ENCODE data around the gene ARID1B. TPM values are rescaled to one million over a fixed set of nuclear protein-coding genes. Genes with fewer than 3 reads are reported as not detected.

Gene ARID1B
- total RNA-seq, 2 donors from 2014 or later, result 65.1 to 99.4 TPM

- H3K4me3 ChIP-seq, result no peak overlapping the region
- intact Hi-C loops (cut with DNase I), result no loop called here
- TF ChIP-seq CTCF (IDR thresholded peaks at IDR 0.05), result no peak
- TF ChIP-seq POLR2A (IDR thresholded peaks at IDR 0.05), result no peak
- no peak for TF ChIP-seq POLR2AphosphoS5 (IDR thresholded peaks at IDR 0.05)
- no peaks in the 10 kb centered on the region for H3K27me3 ChIP-seq (replicated peaks; ENCODE audit: insufficient read depth)
- no peaks in the 10 kb centered on the region for H3K36me3 ChIP-seq
- 79% methylated on average over 3 of the region's 3 CpGs for WGBS
- DNase-seq (ENCODE audit: low spot score), result no peak
- H3K4me1 ChIP-seq (replicated peaks), result no peaks in the 10 kb centered on the region
- no peaks in the 10 kb centered on the region for H3K9me3 ChIP-seq
- H3K27ac ChIP-seq, result no peak overlapping the region
Observed at GRCh38 chr6:157155804-157156203, 378.6 kb downstream of the ARID1B start.

GRCh38 chr6:157157258-157157657, 380.1 kb downstream of the ARID1B start:
- no peaks in the 10 kb centered on the region for H3K36me3 ChIP-seq
- no peak for DNase-seq (ENCODE audit: low spot score)
- H3K27ac ChIP-seq, result no peak overlapping the region
- intact Hi-C loops (cut with DNase I), result no loop called here
- no peaks in the 10 kb centered on the region for H3K27me3 ChIP-seq (replicated peaks; ENCODE audit: insufficient read depth)
- H3K4me1 ChIP-seq (replicated peaks), result no peaks in the 10 kb centered on the region
- WGBS, result 93% methylated on average over 9 of the region's 9 CpGs
- no peak for TF ChIP-seq POLR2A (IDR thresholded peaks at IDR 0.05)
- TF ChIP-seq POLR2AphosphoS5 (IDR thresholded peaks at IDR 0.05), result no peak
- no peak for TF ChIP-seq CTCF (IDR thresholded peaks at IDR 0.05)
- H3K4me3 ChIP-seq, result no peak overlapping the region
- no peaks in the 10 kb centered on the region for H3K9me3 ChIP-seq

GRCh38 chr6:157158456-157158855, 381.3 kb downstream of the ARID1B start:
- Histone ChIP-seq H3K36me3 (no peaks in the 10 kb centered on the region), H3K27me3 (replicated peaks; ENCODE audit: insufficient read depth) (no peaks in the 10 kb centered on the region), H3K27ac (no peak overlapping the region), H3K9me3 (no peaks in the 10 kb centered on the region), H3K4me3 (no peak overlapping the region), H3K4me1 (replicated peaks) (no peaks in the 10 kb centered on the region)
- 89% methylated on average over 4 of the region's 4 CpGs for WGBS
- intact Hi-C loops (cut with DNase I), result no loop called here
- no peak for TF ChIP-seq POLR2AphosphoS5 (IDR thresholded peaks at IDR 0.05)
- no peak for TF ChIP-seq POLR2A (IDR thresholded peaks at IDR 0.05)
- TF ChIP-seq CTCF (IDR thresholded peaks at IDR 0.05), result no peak
- no peak for DNase-seq (ENCODE audit: low spot score)

- DNase-seq (ENCODE audit: low spot score), result no peak
- no peak overlapping the region for H3K27ac ChIP-seq
- TF ChIP-seq CTCF (IDR thresholded peaks at IDR 0.05) (no peak), POLR2A (IDR thresholded peaks at IDR 0.05) (no peak), POLR2AphosphoS5 (IDR thresholded peaks at IDR 0.05) (no peak)
- intact Hi-C loops (cut with DNase I), result no loop called here
- no peaks in the 10 kb centered on the region for H3K27me3 ChIP-seq (replicated peaks; ENCODE audit: insufficient read depth)
- no peak overlapping the region for H3K4me3 ChIP-seq
- 87% methylated on average over 3 of the region's 3 CpGs for WGBS
- H3K9me3 ChIP-seq, result no peaks in the 10 kb centered on the region
- no peaks in the 10 kb centered on the region for H3K36me3 ChIP-seq
- H3K4me1 ChIP-seq (replicated peaks), result no peaks in the 10 kb centered on the region
Observed at GRCh38 chr6:157158897-157159296, 381.7 kb downstream of the ARID1B start.

- H3K9me3 ChIP-seq, result no peaks in the 10 kb centered on the region
- no peak for DNase-seq (ENCODE audit: low spot score)
- no peak for TF ChIP-seq CTCF (IDR thresholded peaks at IDR 0.05)
- TF ChIP-seq POLR2AphosphoS5 (IDR thresholded peaks at IDR 0.05), result no peak
- no peak for TF ChIP-seq POLR2A (IDR thresholded peaks at IDR 0.05)
- intact Hi-C loops (cut with DNase I), result no loop called here
- H3K36me3 ChIP-seq, result no peaks in the 10 kb centered on the region
- WGBS, result 71% methylated on average over 4 of the region's 4 CpGs
- H3K27me3 ChIP-seq (replicated peaks; ENCODE audit: insufficient read depth), result no peaks in the 10 kb centered on the region
- H3K4me1 ChIP-seq (replicated peaks), result no peaks in the 10 kb centered on the region
- H3K4me3 ChIP-seq, result no peak overlapping the region
- no peak overlapping the region for H3K27ac ChIP-seq
Observed at GRCh38 chr6:157159348-157159747, 382.2 kb downstream of the ARID1B start.

Measured in prostate gland (tissue), 2 donors.